NCI-H345 (cell line): Measurements from ENCODE around the gene ACKR2.
"Not testable (repeated sequence)": the region's sequence is repeated elsewhere in the genome, so short reads cannot be mapped to it uniquely, and the experiment has no call there.

Experiments
- DNase-seq: peaks from one replicate; lab custom pipeline; 2025; lab: John Stamatoyannopoulos, UW

Gene ACKR2

DNA sequence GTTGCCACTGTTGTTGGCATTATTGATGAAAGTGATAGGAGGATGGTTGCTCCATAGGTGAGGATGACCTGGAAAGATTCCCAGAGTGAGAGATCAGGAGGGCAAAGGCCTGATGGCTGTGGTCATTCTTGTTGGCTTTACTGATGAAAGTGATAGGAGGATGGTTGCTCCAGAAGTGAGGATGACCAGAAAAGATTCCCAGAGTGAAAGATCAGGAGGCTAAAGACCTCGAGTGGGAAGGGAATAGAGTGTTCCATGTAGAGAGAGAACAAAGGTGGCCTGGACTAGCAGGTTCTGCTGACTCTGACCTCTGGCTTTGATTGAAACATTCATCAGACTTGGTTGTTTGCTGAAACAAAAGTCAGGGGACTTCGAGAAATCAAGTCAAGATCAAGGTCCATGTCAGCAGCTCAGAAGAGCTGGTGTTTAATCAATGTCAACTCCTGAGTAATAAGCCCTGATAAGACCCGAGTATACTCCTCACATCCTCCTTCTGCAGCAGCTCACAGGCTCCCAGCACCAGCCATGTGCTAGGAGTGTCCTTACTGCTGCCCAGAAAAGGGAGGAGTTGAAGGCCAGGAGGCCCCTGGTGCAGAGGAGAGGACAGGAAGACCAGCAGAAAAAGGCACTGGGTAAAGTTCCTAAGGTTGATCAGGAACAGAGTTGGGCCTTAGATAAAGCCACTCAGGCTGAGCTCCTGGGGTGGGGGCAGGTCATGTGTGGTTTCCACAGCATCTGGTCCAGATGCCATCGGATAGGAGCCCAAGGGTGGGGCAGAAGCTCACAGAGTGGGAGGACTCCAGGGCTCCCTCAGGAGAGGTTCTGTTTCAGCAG lies 46.5 kb downstream of the ACKR2 start:
- DNase-seq, result no peak

DNA sequence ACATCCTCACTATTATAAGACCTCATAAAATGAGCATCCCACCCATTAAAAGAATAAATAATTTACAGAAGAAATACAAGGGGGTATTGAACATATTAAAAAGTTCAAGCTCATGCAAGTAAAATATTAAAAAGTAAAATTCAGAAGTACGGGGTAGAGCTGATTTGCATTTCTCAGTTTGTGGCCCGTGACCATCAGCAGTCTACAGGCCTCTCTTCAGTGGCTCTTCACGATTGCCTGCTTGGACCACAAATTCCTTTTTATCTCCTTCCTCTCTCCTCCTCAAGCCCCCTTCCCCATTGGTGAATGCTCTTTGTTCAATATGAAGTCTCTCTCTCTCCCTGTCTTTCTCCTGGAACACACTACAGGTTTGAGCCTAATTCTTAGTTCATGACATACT lies 47.3 kb downstream of the ACKR2 start:
- DNase-seq, result no peak

DNA sequence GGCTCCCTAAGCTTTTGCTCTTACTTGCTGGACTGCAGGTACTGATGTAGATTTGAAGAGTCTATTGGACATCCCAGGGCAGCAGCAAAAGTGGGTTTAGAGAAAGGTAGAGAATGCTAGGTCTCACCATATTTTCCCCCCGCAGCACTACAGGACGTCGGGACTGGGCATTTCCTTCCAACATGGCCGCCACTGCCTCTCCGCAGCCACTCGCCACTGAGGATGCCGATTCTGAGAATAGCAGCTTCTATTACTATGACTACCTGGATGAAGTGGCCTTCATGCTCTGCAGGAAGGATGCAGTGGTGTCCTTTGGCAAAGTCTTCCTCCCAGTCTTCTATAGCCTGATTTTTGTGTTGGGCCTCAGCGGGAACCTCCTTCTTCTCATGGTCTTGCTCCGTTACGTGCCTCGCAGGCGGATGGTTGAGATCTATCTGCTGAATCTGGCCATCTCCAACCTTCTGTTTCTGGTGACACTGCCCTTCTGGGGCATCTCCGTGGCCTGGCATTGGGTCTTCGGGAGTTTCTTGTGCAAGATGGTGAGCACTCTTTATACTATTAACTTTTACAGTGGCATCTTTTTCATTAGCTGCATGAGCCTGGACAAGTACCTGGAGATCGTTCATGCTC lies 55.2 kb downstream of the ACKR2 start:
- no peak for DNase-seq

DNA sequence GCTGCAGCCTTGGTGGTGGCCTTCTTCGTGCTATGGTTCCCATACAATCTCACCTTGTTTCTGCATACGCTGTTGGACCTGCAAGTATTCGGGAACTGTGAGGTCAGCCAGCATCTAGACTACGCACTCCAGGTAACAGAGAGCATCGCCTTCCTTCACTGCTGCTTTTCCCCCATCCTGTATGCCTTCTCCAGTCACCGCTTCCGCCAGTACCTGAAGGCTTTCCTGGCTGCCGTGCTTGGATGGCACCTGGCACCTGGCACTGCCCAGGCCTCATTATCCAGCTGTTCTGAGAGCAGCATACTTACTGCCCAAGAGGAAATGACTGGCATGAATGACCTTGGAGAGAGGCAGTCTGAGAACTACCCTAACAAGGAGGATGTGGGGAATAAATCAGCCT lies 56.0 kb downstream of the ACKR2 start:
- no peak for DNase-seq

DNA sequence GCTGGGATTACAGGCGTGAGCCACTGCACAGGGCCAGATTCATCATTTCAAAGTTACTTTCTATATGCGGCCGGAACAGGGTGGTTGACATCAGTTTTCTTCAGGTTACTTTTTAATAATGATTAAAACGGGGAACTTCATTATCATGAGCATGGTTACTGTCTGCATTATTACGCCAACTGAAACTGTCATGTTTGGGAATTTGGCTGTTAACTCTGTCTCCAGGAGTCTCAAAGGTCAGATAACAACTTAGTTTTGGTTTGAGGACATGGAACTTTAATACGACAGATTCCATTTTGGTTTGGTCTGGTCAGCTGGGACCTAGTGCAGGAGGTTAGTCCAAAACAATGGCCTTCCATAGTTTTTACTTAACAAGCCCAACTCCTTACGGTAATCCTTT lies 57.9 kb downstream of the ACKR2 start:
- DNase-seq, result no peak

DNA sequence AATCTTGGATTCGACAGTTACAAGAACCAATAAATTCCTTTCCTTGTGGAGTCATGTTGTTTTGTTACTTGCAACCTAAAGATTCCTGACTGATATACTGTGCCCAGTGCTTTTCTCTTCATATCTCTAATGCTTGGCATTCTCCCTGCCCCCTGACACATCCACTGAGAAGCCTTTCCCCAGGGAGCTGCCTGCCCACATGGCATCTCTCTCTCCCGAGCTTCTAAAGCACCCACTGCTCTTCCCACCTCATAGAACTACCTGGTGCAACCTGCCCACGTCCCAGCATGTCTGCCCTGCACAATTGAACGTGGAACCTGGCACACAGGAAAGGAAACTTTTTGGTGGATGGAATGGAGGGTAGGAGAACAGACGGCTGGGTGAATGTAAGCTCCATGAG lies 59.6 kb downstream of the ACKR2 start:
- DNase-seq, result no peak

DNA sequence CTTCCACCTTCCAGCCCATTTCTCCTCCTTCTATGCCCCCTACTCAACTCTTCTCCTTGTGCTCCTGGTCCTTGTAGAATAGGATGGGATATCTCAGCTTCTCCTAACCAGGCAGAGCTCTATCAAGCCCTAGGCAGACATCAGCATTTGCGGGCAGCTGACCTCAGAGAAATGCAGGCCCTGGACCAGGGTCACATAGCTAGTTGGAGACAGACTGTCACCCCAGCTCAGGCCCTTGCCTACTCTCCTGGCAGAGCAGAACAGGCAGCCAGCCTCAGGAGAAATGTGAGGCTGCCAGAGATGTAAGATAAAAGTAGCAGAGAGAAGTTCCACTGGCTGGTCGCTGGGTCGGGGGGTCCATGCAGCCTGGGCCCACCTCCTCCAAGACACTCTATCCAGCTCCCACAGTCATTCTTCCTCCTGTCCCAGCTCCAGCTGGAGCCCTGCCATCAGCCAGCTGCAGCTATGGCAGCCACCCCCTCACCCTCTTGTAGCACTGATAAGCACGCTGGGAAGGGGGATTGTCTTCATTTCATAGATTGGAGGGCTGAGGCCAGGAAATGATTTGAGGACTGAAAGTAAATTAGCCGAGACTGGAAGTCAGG lies 62.4 kb downstream of the ACKR2 start:
- no peak for DNase-seq

DNA sequence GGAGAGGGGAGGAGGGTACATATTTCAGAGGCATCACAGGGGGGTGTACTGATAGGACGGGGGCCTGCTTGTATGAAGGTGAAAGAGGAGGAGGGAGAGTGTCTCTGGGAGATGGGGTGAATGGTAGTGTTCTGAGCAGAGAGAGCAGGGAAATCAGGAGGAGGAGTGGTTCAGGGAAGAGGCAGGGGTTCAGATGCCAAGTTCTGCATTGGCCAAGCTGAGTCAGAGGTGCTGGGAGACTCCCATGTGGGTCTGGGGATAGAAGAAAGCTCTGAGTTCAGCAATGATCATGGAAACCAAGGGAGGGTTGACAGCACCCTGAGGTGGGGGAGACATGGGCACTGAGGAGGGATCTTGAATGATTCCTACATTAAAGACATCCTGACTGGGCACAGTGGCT lies 63.5 kb downstream of the ACKR2 start:
- DNase-seq, result no peak

DNA sequence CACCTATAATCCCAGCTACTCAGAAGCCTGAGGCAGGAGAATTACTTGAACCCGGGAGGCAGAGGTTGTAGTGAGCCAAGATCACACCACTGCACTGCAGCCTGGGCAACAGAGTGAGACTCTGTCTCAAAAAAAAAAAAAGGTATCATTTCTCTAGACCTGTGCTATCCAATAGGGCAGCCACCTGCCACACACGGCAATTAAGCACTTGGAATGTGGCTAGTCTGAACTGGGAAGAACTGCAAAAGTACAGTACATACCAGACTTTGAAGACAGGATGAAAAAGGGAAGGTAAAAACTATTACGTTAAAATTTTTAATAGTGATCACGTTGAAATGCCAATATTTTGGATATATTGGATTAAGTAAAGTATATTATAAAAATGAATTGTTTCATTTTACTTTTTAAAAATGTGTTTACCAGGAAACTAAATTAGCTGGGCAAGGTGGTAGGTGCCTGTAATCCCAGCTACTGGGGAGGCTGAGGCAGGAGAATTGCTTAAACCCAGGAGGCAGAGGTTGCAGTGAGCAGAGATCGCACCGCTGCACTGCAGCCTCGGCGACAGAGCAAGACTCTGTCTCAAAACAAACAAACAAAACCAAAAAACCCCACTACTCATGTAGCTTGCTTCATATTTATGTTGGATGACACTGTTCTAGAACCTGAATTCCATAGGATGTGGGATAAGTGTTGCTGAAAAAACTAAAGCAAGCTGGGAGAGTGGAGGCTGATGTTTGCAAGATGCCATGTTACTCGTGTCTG lies 64.2 kb downstream of the ACKR2 start:
- no peak for DNase-seq

DNA sequence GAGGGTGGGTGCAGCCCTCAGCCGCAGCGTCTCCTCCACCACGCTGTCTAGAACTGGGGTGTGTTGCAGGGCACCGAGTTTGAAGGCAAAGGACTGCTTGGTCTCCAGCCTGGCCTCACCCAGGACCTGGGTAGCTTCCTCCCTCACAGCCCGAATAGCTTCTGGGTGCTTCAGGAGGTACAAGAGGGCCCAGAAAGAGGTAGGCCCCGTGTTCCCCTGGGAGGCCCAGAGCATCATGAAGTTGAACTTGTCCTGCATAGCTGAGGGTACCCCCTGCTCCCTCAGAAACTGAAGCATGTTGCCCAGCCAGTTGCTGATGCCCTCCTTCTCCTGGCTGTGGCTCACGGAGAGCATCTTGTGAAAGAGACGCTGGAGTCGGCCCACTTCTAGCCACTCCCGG lies 65.5 kb downstream of the ACKR2 start:
- no peak for DNase-seq

DNA sequence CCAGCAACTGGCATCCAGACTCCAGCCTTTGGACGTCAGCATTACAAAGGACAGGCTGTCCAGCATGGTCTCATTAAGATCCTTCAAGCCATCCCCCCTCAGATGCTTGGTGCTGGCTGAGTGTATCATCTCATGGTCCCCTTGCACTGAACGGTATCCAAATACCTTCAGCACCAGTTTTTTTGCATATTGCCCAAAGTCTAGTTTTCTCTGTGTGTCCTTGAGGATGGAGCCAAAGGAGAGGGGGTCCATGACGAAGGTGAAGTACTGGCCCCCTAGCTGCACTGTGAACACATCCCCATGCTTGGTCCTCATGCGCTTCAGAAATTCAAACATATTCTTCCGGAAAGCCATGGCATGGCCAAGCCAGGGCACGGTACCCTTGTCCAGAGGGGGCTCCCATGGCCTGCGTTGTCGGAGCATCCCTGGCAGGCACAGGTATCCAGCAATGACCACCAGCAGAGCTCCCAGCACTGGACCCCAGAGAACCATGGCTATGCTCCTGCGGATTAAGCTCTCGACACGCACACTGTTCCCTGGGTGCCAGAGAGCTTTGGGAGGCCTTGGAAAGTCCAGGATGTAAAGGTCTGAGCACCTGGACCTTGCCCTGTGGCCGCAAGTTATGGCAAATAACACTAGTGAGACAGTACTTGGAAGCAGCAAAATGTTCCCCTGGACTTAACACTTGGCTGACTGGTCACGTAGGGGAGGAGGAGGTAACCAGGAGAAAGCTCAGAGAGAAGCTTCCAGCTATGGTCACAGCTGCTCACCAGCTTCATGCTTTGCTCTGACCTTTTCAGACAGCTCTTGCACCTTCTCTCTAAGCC lies 66.3 kb downstream of the ACKR2 start, which contains the start of gene CYP8B1:
TSS of gene CYP8B1 (minus strand) at position 555 of the 827 bp plus-strand sequence. CDS start at position 492, 63 bp downstream.
- DNase-seq, result no peak

DNA sequence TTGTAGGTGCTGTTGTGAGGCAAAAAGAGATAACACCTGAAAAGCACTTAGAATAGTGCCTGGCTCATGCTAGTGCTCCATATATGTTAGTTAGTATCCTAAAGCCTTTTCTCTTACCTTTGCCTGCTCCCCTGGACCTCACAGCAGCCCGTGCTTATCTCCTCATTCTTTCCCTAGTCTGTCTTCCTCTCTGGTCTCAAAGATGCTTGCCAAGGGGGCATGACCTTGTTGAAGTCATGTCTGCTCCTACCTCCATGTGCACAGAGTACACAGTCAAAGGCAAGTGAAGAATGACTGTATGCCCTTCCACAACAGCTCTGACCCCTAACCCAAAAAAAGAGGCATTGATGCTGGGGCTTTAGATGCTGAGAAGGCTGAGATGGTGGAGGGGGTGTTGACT lies 67.2 kb downstream of the ACKR2 start:
- DNase-seq, result no peak

DNA sequence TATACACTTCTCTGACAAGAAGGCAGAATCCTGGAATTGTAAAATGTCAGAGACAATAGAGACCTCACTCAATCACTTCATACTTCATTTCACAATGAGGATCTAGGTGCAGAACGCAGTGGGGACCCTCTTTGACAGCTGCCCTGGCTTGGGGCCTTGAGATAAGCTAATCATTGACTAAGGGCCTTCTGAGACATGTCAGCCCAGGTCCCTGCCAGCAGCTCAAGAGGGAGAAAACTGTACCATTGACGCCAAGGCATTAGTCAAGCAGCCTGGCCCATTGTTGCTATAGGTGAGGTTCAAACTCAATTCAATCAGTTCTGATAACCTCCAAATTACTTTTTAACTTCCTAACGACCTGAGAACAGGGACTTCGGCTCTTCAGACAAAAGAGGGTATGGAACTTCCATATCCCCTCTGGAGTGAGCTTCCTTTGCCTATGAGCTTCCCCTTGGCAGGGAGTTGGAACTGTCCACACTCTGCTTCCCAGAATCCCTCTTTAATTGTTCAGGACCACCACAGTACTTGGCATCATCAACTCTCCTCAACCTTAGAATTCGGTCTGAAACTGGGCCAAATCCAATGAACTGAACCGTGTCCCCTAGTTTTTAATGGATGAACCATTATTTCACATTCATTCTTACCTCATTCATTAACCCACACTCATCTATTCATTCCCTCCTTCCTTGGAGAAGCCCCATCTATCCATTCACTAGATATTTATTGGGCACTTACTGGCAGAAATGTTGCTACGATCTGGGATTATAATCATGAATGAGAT lies 67.9 kb downstream of the ACKR2 start:
- no peak for DNase-seq

DNA sequence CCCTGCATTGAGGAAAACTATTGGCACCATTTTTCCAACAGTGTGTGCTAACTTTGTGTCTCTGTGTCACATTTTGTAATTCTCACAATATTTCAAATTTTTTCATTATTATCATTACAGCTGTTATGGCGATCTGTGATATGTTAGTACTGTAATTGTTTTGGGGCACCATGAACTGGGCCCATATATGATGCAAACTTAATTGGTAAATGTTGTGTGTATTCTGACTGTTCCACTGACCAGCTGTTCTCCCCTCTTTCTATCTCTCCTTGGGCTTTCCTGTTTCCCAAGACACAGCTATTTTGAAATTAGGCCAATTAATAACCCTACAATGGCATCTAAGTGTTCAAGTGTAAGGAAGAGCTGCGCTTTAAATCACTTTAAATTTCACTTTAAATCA lies 68.6 kb downstream of the ACKR2 start:
- DNase-seq, result no peak

DNA sequence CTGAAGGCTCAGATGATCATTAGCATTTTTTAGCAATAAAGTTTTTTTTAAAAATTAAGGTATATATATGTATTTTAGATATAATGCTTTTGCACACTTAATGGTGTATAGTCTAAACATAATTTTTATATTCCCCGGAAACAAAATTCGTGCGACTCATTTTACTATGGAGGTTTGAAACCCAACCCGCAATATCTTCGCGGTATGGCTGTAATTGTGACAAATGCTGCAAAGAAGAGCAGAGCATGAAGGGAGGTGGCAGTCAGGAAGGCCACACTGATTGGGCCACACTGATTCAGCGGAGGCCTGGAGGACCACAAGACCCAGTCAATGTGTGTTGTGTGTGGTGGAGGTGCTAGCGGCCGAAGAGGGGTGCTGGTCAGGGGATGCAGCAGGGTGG lies 70.9 kb downstream of the ACKR2 start:
- DNase-seq, result no peak

DNA sequence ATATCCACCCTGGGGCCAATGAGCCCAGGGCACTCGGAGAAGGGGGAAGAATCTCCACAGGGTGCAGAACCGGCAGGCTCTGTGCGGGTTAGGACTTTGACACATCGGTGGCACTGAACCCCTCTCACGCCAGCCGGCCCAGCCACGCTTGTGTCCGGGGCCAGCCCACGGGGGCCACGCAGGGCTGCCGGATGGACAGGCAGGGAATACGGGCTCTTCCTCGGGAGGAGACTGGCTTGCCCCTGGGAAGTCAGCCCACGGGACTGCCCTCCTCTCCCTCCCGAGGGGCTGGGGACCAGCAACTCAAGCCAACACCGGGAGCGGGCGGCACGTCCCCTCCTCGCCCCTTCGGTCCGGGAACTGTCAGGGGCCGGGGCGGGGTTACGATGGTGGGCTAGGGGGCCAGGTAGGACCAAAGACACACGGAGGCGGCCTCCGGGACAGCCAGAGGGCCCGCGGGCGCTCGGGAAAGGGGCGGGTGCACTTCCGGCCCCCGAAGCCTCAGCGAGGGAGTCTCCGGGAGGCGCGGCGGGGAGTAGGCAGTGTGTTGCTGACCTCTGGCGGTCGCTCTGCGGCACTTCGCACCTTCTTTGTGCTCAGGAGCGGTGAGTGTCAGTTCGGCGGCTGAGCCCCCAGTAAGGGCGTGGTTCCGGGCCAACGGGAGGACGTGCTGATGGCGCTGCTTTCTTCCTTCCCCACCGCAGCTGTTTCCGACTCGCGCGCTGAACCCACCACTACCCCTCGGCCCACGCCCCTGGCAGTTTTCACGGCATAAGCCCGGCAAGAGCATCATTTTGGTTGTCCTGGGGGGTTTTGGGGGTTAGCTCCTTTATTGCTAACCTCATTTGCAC lies 71.6 kb downstream of the ACKR2 start:
- DNase-seq, result peak; percentile 78

DNA sequence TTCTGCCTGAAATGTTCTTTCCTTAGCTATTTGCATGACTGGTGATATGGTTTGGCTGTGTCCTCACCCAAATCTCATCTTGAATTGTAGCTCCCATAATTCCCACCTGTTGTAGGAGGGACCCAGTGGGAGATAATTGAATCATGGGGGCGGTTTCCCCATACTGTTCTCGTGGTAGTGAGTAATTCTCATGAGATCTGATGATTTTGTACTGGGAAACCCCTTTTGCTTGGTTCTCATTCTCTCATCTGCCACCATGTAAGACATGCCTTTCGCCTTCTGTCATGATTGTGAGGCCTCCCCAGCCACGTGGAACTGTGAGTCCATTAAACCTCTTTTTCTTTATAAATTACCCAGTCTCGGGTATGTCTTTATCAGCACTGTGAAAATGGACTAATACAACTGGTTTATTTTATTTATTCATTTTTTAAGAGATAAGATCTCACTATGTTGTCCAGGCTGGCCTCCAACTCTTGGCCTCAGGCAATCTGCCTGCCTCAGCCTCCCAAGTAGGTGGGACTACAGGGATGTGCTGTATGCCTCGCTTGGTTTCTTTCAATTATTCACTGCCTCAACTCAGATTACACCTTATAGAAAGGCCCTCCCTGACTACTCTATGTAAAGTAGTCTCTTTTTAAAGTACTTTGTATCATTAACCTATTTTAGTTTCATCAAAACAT lies 74.1 kb downstream of the ACKR2 start:
- DNase-seq, result not testable (repeated sequence)

DNA sequence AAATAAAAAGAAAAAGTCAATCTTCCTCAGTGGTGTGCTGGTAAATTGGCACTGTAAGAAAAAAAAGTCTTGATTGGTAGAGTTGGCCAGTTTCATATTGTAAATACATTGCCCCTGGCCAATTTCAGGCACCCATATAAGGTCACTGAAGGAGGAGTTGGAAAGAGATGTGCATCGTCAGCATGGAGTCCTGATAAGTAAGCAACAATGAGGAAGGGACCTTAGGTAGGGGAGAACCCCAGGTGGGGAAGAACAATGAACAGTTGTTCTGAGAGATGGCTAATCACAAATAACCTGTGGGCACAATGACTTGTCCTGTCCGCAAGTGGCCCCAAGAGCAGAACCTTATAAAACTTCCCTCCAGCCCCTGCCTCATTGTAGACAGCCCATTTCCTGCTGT lies 75.1 kb downstream of the ACKR2 start:
- no peak for DNase-seq

DNA sequence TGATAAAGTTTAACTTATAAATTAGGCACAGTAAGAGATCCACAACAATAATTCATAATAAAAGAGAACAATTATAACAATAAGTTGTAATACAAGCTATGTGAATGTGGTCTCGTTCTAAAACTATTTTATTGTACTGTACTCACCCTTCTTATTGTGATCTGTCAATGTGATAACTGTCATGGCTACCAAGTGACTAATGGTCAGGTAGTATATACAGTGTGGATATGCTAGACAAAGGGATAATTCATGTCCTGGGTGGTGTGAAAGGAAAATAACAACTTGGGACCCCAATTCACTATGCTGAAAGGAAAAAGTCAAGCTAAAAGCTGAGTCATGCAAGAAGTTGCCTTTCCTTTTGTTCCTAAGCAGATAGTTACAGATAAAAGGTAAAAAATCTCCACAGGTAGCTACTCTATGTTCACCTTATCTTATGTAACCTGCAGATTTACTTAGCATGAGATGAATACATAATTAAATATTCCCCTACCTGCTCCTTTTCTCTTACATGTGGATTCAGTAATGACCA lies 77.1 kb downstream of the ACKR2 start:
- DNase-seq, result no peak
